SU-DHL-6 (cell line): ENCODE results near the gene SAG.

Experiments
- CTCF ChIP-seq: fragments of 200-600 bp; sonication (generic); IDR thresholded peaks from one replicate; pipeline ENCODE4 v1.5.1; 2017; ENCODE audit warnings: antibody characterized with exemption, mild to moderate bottlenecking, low read length, moderate library complexity; ENCODE audit not compliant: insufficient read depth, poor library complexity, severe bottlenecking
- EZH2phosphoT487 ChIP-seq: fragments of 200-600 bp; sonication (generic), shearing (Covaris generic); conservative IDR thresholded peaks from 2 replicates; pipeline ENCODE4 v1.6.1; 2018; ENCODE audit warnings: mild to moderate bottlenecking, antibody characterized with exemption, low read length, moderate library complexity, mixed read lengths

- TF ChIP-seq CTCF (no peak), EZH2phosphoT487 (no peak)
Measured at GRCh38 chr2:233371641-233372040, 64.0 kb downstream of the SAG start.
